Suppressor macrophage (primary cell): ENCODE data around the gene PPP4R1.
A peak's percentile ranks its signal among the peaks of the same experiment; 100 is the strongest.
"Not testable (repeated sequence)": the region's sequence is repeated elsewhere in the genome, so short reads cannot be mapped to it uniquely, and the experiment has no call there.

ENCODE experiments used
- DNase-seq, 4 experiments: peaks; one replicate each; pipeline ENCODE4 v3.0.0-alpha.2; 2020 to 2022

The PPP4R1 gene

DNA sequence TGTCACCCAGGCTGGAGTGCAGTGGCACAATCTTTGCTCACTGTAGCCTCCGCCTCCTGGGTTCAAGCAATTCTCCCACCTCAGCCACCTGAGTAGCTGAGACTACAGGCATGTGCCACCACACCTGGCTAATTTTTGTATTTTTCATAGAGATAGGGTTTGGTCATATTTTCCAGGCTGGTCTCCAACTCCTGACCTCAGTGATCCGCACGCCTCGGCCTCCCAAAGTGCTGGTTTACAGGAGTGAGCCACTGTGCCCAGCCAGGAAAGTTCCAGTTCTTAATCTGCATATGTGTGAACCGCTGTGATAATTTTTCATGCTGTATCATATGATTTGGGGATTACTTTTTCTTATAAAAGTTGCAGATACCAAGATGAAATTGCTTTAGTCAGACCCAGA is 14.6 kb upstream of the PPP4R1 start:
- no peak for DNase-seq

DNA sequence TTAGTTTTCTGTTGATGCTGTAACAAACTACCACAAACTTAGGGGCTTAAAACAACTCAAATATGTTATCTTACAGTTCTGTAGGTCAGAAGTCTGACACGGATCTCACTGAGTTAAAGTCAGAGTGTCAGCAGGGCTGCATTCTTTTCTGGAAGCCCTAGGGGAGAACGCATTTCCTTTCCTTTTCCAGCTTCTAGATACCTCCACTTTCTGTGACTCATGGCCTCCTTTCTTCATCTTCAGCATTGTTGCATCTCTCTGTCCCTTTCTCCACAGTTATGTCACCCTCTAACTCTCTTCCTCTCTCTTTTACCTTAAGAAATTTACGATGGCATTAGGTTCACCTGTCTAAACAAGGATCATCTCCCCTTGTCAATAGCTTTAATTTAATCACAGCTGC is 13.3 kb upstream of the PPP4R1 start:
- DNase-seq, result no peak

DNA sequence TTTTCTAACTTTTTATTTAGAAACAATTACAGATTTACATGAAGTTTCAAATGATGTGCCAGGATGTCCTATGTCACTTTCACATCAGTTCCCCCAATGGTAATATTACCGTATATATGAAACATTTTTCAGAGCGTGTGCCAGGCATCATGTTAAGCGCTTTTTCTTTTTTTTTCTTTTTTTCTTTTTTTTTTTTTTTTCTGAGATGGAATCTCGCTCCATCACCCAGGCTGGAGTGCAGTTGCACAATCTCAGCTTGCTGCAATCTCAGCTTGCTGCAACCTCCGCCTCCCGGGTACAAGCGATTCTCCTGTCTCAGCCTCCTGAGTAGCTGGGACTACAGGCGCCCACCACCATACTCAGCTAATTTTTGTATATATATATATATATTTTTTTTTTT is 5.6 kb upstream of the PPP4R1 start:
- DNase-seq, result peak in 3 of 4 experiments; percentile 36 to 57 (median 53)

DNA sequence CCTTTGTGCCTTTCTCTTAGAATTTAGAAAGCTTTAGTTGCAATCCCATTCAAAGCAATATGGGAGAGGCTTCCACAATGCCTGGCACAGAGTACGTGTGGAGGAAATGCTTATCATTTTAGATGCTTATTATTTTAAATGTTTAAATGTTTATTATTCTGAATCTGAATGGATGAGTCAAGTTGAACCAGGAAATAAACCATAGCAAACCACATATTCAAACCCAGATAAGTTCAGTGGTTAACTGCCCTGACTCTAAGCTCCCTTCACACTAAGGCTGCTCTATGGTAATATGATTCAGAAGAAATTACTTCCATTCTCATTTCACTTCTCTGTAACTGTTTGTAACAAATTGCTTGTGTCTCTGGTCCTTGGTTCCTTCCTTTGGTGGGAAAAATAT is 5.2 kb upstream of the PPP4R1 start:
- DNase-seq, result peak in 2 of 4 experiments; percentile 18 to 22

DNA sequence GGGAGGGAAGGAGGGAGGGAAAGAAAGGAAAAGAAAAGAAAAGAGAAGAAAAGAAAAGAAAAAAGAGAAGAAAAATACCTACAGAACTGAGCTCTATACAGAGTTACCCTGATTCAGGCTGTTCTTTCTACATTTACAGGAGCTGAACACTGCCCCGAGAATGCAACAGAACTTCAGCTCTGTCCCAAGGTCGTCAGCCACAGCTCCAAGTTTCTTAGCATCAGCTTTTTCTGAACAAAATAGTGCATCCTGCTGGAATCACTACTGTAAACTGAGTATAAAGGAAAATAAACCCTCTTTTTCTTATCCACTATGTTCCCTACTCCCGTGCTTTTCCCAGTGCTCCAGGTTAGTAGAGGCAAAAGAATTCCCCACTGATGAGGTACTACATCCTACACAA is 4.7 kb upstream of the PPP4R1 start:
- no peak for DNase-seq

DNA sequence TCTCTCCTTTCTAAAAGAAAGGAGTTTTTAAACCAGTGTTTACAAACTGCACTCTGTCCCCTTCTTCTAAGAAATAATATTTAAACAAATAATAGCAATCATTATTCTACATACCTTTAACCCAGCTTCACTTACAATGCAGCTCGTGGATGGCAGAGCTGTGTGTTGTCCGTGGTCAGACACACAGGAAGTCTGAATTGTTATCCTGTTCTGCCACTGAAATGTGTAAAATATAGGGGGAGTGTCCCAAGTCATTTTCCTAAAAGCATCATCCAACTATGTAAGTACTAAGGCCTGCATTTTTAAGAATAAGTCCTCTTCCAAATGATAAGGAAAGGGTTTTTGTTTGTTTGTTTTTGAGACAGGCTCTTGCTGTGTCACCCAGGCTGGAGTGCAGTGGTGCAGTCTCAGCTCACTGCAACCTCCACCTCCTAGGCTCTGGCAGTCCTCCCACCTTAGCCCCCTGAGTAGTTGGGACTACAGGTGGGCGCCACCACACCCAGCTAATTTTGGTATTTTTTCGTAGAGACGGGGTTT is 2.7 kb upstream of the PPP4R1 start:
- DNase-seq, result no peak

DNA sequence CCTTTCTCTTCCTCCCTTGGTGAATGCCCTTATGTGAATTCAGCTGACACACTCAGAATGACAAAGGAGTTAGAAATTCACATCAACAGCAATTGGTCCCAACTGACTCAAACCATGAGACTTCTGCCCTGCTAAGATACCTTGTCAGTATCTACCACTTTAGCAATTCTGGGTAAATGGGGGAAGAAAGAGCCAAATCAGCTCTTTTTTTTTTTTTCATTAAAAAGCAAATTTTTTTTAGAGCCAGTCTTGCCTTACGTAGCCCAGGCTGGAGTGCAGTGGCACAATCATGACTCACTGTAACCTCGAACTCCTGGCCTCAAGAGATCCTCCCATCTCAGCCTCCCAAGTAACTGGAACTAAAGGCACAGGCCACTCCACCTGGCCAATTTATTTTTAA is 1.7 kb upstream of the PPP4R1 start:
- no peak for DNase-seq

DNA sequence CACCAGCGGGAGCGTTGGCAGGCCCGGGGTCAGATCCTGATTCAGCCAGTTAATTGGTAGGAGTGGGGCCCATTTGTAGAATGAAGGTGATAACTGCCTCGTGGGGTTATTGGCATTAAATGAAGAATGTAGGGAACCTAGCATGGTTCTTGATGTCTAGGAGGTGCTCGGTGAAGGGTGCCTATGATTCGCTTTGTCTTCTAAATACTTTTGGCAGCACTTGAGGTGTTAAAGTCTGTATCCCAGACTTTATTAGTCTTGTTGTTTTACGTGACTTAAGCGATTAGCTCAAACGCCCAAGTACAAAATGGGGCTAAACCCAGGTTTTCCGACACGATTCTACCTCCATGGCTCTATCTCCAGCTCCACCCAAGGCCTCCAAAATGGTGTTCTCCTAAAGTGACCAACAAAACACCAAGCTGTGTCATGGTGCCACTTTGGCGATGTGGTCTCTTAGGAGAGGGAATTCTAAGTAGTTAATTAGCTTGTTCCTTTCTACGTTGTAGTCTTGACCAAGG is 980 bp upstream of the PPP4R1 start:
- no peak for DNase-seq

DNA sequence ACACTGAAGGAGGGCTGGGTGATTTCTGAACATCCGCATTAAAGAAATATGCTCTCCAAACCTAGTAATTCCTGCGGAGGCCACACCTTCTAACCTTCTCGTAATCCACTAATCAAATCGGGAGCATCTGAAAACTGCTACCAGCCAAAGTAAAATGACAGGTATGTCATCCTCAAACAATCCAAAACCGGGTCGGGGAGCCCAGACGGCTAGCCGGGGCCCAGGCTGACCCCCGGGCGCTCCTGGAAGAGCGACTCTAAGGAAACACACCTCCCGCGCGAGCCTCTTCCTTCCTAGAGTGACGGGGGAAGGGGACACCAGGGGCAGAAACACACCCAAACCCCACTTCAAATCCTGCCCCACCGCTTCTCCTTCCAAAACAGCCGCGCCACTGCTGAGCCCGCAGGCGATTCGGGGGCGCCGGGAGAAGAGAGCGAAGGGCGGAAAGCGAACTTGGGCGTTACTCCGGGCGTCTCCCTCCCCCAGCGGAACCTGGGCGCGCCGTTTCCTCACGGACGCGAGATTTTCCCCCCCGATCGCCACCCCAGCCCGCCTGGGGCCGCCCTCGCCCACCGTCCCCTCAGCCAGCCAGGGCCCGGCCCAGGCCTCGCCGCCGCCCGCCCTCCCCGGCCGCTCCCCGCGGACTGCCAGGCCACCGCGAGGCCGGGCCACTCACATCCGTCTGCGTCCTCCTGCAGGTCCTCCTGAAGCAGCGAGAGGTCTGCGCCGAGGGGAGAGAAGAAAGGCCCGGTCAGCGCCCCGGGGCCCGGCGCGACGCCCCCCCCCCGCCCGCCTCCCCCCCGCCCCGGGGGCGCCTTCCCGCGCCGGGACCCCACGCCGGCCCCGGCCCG is 584 bp downstream of the PPP4R1 start:
- DNase-seq, result peak; percentile 48 to 83 (median 69)

DNA sequence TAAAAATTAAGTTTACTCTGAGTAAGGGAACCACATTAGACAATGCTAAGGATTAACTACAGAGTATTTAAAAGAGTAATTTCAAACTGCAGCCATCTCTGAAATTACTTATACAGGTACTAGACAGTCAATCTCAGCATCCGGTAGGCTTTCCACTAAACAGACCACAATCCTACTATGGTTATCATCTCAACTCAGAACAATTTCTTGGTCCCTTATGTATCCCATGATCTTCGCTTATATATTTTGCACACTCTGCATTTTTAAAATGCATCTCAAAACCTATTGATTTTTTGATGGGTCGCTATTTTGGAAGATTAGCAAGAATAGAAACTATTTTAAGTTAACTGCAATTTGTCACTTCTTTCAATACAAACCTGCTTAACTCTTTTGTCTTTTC is 1.4 kb downstream of the PPP4R1 start:
- no peak for DNase-seq

DNA sequence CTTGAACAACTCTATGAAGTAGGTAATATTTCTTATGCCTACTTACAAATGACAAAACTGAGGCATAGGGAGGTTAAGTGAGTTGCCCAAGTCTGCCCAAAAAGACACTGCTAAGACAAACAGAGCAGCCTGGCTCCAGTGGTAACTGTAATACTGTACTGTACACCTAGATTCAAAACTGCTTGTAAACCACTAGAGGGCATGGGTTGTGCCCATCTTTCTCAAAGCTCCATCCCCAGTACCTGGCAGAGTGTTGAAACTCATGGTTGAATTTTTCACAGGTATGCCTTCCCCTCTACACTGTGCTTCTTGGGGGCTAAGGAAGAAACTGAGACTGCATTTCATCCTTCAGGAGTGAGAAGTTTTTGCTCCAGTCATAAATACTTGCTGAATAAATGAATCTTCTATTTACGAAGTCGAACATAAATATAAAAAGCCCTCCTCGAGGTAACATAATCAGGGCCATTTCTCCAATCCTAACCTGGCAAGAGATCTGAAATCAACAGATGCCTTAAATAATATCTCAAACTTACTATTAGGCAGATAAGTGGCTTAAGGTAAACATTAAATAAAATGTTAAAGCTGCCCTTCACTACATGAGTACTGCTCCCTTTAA is 2.0 kb downstream of the PPP4R1 start:
- DNase-seq, result peak in 3 of 4 experiments; percentile 16 to 51 (median 46)

DNA sequence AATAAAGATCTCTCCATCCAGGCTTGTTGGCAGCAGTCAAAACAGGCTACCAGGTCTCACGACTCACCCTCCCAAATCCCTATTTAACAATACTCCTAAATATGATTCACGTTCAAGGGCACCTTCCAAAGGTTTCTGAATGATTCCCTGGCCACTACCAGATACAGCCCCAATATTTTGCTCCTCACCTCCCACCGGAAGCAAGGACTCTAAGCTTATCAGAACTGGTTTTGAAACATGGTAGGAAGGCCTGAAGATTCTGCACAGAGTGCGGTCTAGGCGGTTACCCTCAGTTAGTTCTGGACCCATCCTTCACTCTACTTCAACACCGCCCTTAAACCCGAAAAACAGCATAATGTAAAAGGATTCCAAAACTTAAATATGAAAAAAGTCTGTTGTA is 5.2 kb downstream of the PPP4R1 start:
- no peak for DNase-seq

DNA sequence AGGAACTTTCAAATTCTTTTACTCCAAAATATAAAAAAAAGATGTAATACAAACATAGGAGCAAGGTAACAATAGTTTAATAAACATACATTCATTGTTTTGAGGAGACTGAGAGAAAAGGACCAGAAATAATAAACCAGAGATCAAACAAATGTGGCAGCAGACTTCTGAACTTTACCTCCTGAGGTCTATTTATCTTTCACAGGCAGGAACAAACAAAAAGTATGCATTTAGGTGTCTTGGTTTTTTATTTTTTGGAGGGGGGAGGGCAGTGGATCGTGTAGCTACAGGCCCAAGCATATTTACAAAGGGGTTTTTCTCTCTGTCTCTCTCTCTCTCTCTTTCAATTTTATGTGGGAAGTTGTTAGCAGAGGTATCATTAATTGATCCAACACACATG is 5.6 kb downstream of the PPP4R1 start:
- DNase-seq, result no peak

DNA sequence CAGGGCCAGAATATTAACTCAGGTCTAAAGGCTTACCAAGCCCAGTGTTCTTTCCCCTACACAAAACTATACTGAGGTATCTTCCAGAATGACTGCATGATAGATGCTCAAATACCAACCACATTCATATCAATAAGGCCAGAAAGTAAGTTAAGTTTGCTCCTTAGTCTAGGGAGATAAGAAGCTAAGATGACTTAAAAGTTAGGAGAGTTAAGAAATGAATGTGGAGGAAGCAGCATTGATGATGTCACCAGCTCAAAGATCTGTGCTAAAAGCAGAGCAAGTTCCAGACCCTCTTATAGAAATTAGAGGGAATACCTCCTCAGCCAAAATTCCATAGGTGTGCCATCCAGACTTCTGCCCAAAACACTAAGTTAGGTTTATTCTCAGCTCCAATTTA is 6.1 kb downstream of the PPP4R1 start:
- DNase-seq, result peak in 3 of 4 experiments; percentile 10 to 30 (median 29)

DNA sequence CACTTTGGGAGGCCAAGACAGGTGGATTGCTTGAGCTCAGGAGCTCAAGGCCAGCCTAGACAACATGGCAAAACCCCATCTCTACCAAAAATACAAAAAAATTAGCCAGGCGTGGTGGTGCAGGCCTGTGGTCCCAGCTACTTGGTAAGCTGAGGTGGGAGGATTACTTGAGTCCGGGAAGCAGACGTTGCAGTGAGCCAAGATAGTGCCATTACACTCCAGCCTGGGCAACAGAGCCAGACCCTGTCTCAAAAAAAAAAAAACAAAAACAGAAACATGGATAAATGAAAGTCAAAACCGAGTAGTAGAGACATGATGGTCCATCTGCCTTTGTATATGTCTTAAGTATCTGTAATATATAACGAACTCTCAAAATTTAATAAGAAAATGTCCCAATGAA is 7.2 kb downstream of the PPP4R1 start:
- not testable (repeated sequence) for DNase-seq

DNA sequence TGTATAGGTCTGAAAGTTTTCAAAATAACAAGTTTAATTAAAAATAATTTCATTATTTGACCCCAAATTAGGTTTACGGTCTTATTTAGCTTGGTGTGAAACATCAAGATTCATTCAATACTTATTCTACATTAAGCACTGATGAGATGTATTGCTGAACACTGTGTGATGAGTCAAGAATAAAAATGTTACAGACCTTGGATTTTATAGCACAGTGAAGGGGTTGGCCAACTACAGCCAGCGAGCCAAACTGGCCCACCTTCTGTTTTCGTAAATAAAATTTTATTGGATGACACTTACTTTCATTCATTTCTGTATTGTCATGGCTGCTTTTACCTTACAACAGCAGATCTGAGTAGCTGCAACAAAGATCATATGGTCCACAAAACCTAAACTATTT is 8.3 kb downstream of the PPP4R1 start:
- DNase-seq, result no peak

DNA sequence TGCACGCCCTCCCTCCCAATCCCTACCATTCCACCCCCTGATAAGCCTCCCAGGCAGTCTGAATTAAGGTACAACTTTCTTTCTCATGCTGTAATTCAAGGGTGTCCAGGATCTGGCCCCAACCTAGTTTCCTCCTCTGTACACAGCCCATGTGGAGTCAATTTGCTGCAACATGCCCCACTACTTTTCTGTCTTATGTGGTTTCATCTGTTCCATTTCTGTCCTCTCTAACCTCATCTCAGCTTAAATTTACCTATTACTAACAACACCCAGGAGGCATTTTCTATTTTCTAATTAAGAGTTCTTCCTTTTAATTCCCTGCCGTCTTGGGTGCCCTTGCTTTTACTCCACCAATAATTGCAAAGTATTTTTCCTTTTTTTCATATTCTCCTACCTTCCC is 10.0 kb downstream of the PPP4R1 start:
- no peak for DNase-seq

DNA sequence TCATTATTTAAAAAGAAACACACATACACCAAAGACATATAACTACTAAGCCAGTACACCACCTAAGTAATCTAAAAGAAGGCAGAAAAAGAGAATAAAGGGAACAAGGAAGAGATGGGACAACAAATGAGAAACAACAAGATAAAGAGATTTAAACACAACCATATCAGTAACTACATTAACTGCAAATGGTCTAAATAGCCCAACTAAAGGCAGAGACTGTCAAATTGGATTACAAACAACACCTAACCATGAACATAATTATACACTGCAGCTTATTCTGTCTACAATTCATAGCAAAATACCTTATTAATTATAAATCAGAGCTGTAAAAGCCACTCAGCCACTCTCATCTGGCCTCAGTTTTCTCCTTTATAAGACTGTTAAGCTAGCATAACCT is 15.0 kb downstream of the PPP4R1 start:
- no peak for DNase-seq

DNA sequence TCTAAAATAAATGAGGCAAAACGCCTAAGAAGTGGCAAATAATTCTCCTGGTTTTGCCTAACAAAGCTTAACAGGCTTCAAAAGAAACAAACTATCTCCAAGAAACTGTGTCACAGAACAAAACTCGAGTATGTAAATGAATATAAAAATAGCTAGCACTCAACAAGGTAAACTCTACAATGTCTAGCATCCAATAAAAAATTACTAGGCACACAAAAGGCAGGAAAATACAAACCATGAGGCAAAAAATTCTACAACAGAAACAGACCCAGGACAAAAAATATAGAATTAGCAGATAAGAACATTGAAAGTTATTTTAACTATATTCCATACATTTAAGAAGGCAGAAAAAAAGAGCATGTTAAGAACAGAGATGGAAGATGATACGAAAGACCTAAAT is 16.8 kb downstream of the PPP4R1 start:
- DNase-seq, result no peak

DNA sequence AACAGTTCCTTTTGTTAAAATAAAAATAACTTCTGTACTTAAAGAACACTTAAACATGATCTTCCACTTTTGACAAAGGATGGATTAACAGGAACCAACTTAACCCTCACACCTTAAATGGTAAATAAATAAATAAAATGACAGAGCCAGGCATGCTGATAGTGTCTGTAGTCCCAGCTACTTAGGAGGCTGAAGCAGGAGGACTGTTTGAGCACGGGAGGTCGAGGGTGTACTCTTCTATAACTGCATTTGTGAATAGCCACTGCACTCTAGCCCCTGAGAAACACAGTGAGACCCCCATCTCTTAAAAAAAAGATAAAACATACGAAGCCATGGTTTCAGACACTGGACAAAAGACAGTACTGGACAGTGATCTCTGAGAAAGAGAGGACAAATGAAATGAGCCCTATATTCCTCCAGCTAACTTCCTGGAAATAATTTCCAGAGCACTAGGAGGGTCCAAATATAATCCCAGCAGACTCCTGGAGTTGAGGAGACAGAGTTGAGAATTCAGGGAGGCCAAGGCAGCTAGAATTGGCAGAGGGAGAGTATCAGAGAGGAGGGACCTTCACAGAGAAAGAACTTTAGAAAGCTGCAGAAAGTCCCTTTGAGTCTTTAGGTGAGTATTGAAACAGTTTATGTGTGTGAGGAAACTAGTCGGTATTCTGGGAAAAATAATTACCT is 17.4 kb downstream of the PPP4R1 start:
- DNase-seq, result no peak

DNA sequence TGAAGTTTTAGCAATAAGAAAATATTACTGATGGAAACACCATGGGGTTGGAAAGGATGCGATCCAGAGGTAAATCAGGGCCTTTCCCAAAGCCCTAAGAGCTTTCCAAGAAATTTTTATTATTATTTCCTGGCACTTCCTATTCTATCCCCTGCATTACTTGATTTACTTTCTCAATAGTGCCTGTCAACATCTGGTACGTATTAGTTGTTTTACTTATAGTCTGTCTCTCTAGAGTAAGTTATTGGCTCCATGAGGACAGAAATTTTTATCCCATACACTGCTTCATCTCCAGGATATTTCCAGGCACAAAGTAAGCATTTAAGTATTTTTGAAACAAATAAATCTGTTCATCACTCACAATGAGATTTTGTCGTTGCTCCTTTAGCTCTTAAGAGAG is 18.1 kb downstream of the PPP4R1 start:
- no peak for DNase-seq

DNA sequence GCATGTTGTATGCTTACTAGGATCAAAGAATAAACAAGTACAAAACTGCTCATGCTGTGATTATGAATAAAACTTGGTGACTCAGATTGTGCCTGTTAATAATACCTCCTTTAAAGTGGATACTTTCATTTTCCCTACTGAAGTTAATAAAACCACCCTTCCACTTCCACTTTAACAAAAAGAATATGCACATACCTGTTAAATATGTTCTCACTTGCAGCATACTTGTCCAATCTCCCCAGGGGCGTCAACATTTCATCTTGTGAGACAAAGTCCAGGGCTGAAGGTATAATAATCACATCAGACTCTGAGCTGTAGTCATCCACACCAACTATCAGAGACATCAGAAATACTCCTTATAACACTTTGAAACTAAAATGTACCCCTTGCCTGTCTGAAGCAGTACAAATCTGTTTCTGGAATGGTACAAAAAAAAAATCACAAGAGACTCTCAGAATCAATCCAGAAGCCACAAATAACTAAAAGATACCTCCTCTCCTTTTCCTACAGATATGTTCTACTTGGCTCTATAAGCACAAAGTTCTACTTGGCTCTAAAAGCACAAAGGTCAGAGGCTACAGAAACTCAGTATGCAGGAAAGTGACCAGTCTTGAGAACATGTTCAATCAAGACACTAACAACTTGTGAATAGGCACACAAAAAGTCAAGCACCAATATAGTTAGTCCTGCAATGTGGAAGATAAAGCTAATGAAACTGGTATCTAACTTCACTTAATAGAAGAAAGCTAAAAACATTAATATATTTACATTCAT is 19.3 kb downstream of the PPP4R1 start:
- no peak for DNase-seq
